H1 (cell line): Measurements from ENCODE around the gene CAPZA2. TPM values are rescaled to one million over a fixed set of nuclear protein-coding genes. Genes with fewer than 3 reads are reported as not detected.

ENCODE experiments used
- CTCF ChIA-PET: fragments of 300-600 bp; sonication (Branson Sonifier 250); formaldehyde crosslinking; loops from one replicate; lab custom pipeline; 2021; ENCODE audit not compliant: partially characterized antibody; lab: Charles Lee
- POLR2A ChIA-PET: fragments of 300-600 bp; sonication (Branson Sonifier 250); formaldehyde crosslinking; loops from one replicate; lab custom pipeline; 2021; ENCODE audit warnings: inconsistent platforms; ENCODE audit not compliant: partially characterized antibody; lab: Charles Lee
- DNase-seq, 2 experiments: peaks; one replicate each; pipeline versions ENCODE4 v3.0.0 to v3.0.0-alpha.2; 2010 to 2022; ENCODE audit warnings: low spot score in 2 of 2, low read depth in 1 of 2, mixed read lengths in 1 of 2
- FAIRE-seq: peaks from 2 replicates; lab custom pipeline; 2011; peaks lifted over from hg19 to GRCh38; lab: Jason Lieb, UNC
- H2AFZ ChIP-seq: 2 replicates; pipeline ENCODE4 v1.8.1; 2012; ENCODE audit warnings: low read length, inconsistent platforms
- H2AK5ac ChIP-seq: 2 replicates; pipeline ENCODE4 v1.6.1; 2013; ENCODE audit warnings: low read depth, low read length
- H2BK120ac ChIP-seq: replicated peaks from 2 replicates; pipeline ENCODE3; 2013; ENCODE audit warnings: low read depth, low read length, inconsistent platforms
- H2BK12ac ChIP-seq: 2 replicates; pipeline ENCODE4 v1.6.1; 2013; ENCODE audit warnings: low read depth, low read length
- H2BK15ac ChIP-seq: 2 replicates; pipeline ENCODE4 v1.6.1; 2013; ENCODE audit warnings: low read length
- H2BK20ac ChIP-seq: 2 replicates; pipeline ENCODE4 v1.6.1; 2013; ENCODE audit warnings: low read length
- H2BK5ac ChIP-seq: 2 replicates; pipeline ENCODE4 v1.6.1; 2013; ENCODE audit warnings: low read depth, low read length
- H3K14ac ChIP-seq: 2 replicates; pipeline ENCODE4 v1.6.1; 2013; ENCODE audit warnings: inconsistent platforms; ENCODE audit not compliant: insufficient read length
- H3K18ac ChIP-seq: 2 replicates; pipeline ENCODE4 v1.6.1; 2013; ENCODE audit warnings: low read length; ENCODE audit errors: extremely low read depth
- H3K23ac ChIP-seq: 2 replicates; pipeline ENCODE4 v1.6.1; 2013; ENCODE audit warnings: inconsistent platforms; ENCODE audit not compliant: insufficient read length
- H3K23me2 ChIP-seq: 2 replicates; pipeline ENCODE4 v1.6.1; 2013; ENCODE audit warnings: low read depth, low read length
- H3K27ac ChIP-seq: 2 replicates; pipeline ENCODE4 v1.6.1; 2011; ENCODE audit warnings: low read depth, low read length, inconsistent platforms
- H3K27me3 ChIP-seq, 4 experiments: replicated peaks in 1 of 4; 1 replicate in 1 of 4; 2 replicates in 3 of 4; pipeline versions ENCODE4 v1.6.1 to v1.8.1; 2011 to 2013; ENCODE audit warnings: low read length in 3 of 4, mild to moderate bottlenecking in 3 of 4, inconsistent platforms in 2 of 4, mixed read lengths in 2 of 4, moderate library complexity in 1 of 4; ENCODE audit not compliant: control insufficient read depth in 3 of 4, insufficient read depth in 3 of 4; ENCODE audit errors: extremely low read depth in 1 of 4
- H3K36me3 ChIP-seq, 4 experiments: 2 replicates each; pipeline versions ENCODE4 v1.6.1 to v1.8.1; 2011 to 2013; ENCODE audit warnings: mild to moderate bottlenecking in 4 of 4, low read length in 3 of 4, moderate library complexity in 2 of 4, control low read depth in 1 of 4, inconsistent platforms in 1 of 4; ENCODE audit not compliant: insufficient read depth in 4 of 4, control insufficient read depth in 2 of 4
- H3K4ac ChIP-seq: replicated peaks from 2 replicates; pipeline ENCODE3; 2013; ENCODE audit warnings: low read length, low read depth, mixed read lengths, inconsistent platforms; ENCODE audit not compliant: insufficient read length
- H3K4me1 ChIP-seq, 4 experiments: replicated peaks in 1 of 4; 1 replicate in 1 of 4; 2 replicates in 3 of 4; pipeline versions ENCODE4 v1.6.1 to v1.8.1; 2011 to 2013; ENCODE audit warnings: low read length in 3 of 4, inconsistent platforms in 2 of 4, mixed read lengths in 1 of 4; ENCODE audit not compliant: insufficient read depth in 4 of 4, control insufficient read depth in 3 of 4
- H3K4me2 ChIP-seq, 2 experiments: 2 replicates each; pipeline versions ENCODE4 v1.6.1 to v1.8.1; 2011 to 2013; ENCODE audit warnings: low read depth in 2 of 2, low read length in 2 of 2, control low read depth in 1 of 2, inconsistent platforms in 1 of 2, mild to moderate bottlenecking in 1 of 2; ENCODE audit not compliant: insufficient read depth in 1 of 2
- H3K4me3 ChIP-seq, 4 experiments: fragments of 200-600, 300-600 bp in 1 of 4; sonication (generic), shearing (Covaris generic), sonication (Bioruptor Twin) in 1 of 4; 2 replicates each; pipeline versions ENCODE4 v1.5.1 to v1.8.1; 2011 to 2016; ENCODE audit warnings: low read length in 4 of 4, low read depth in 3 of 4, control low read depth in 2 of 4, inconsistent platforms in 2 of 4, mild to moderate bottlenecking in 2 of 4, mixed read lengths in 1 of 4, moderate library complexity in 1 of 4; ENCODE audit not compliant: insufficient read depth in 2 of 4; ENCODE audit errors: extremely low read depth in 1 of 4
- H3K56ac ChIP-seq: replicated peaks from 2 replicates; pipeline ENCODE3; 2013; ENCODE audit warnings: low read depth, mild to moderate bottlenecking, mixed read lengths, low read length, inconsistent platforms; ENCODE audit not compliant: insufficient read length
- H3K79me1 ChIP-seq: 2 replicates; pipeline ENCODE4 v1.6.1; 2013; ENCODE audit warnings: low read depth, low read length, control low read depth
- H3K79me2 ChIP-seq, 2 experiments: 2 replicates each; pipeline versions ENCODE4 v1.6.1 to v1.8.1; 2012 to 2013; ENCODE audit warnings: low read length in 2 of 2, mild to moderate bottlenecking in 2 of 2, inconsistent platforms in 1 of 2; ENCODE audit not compliant: insufficient read depth in 2 of 2, control insufficient read depth in 1 of 2
- H3K9ac ChIP-seq, 4 experiments: replicated peaks in 1 of 4; 1 replicate in 1 of 4; 2 replicates in 3 of 4; pipeline versions ENCODE4 v1.6.1 to v1.8.1; 2011 to 2013; ENCODE audit warnings: low read depth in 3 of 4, low read length in 3 of 4, control low read depth in 2 of 4, mild to moderate bottlenecking in 2 of 4, moderate library complexity in 2 of 4, inconsistent platforms in 1 of 4; ENCODE audit errors: extremely low read depth in 1 of 4
- H3K9me3 ChIP-seq, 2 experiments: 2 replicates each; pipeline versions ENCODE4 v1.6.1 to v1.8.1; 2012 to 2013; ENCODE audit warnings: mild to moderate bottlenecking in 2 of 2, moderate library complexity in 2 of 2, control low read depth in 1 of 2, inconsistent platforms in 1 of 2, low read depth in 1 of 2, low read length in 1 of 2, mixed read lengths in 1 of 2; ENCODE audit not compliant: insufficient read depth in 2 of 2
- H4K20me1 ChIP-seq, 2 experiments: replicated peaks in 1 of 2; 2 replicates each; pipeline versions ENCODE3 to v1.8.1; 2011 to 2013; ENCODE audit warnings: inconsistent platforms in 2 of 2, low read length in 2 of 2, mild to moderate bottlenecking in 1 of 2; ENCODE audit not compliant: insufficient read depth in 2 of 2, control insufficient read depth in 1 of 2
- H4K5ac ChIP-seq: 2 replicates; pipeline ENCODE4 v1.6.1; 2013; ENCODE audit warnings: low read length, low read depth, mixed read lengths, inconsistent platforms; ENCODE audit not compliant: insufficient read length
- H4K8ac ChIP-seq: 2 replicates; pipeline ENCODE4 v1.8.0; 2013; ENCODE audit warnings: mild to moderate bottlenecking, moderate library complexity, low read length, inconsistent platforms; ENCODE audit not compliant: insufficient read depth; ENCODE audit errors: extremely low read depth
- H4K91ac ChIP-seq: replicated peaks from 2 replicates; pipeline ENCODE3; 2013; ENCODE audit warnings: low read length, mixed read lengths, inconsistent platforms; ENCODE audit not compliant: insufficient read length
- CTCF ChIP-seq, 3 experiments: IDR thresholded peaks; 1 replicate in 2 of 3; 2 replicates in 1 of 3; pipeline versions ENCODE4 v1.5.1 to v1.6.1; 2011; ENCODE audit warnings: low read length in 3 of 3, mild to moderate bottlenecking in 3 of 3, inconsistent platforms in 2 of 3, low read depth in 1 of 3, moderate library complexity in 1 of 3; ENCODE audit not compliant: insufficient read depth in 1 of 3; ENCODE audit errors: control extremely low read depth in 1 of 3
- JUN ChIP-seq: IDR thresholded peaks from 2 replicates; pipeline ENCODE4 v1.6.1; 2011; ENCODE audit warnings: low read depth, mild to moderate bottlenecking, improper control_type of control experiment, low read length
- KDM1A ChIP-seq: fragments of 200-600, 300-600 bp; sonication (generic); IDR thresholded peaks from 2 replicates; pipeline ENCODE4 v1.7.1; 2016; ENCODE audit warnings: mild to moderate bottlenecking, low read length, borderline replicate concordance
- KDM5A ChIP-seq: fragments of 200-600 bp; IDR thresholded peaks from 2 replicates; pipeline ENCODE4 v1.7.1; 2012; ENCODE audit warnings: mild to moderate bottlenecking, low read length, inconsistent platforms, mixed read lengths
- MAFK ChIP-seq: IDR thresholded peaks from 2 replicates; pipeline ENCODE4 v1.6.1; 2012; ENCODE audit warnings: low read depth, mild to moderate bottlenecking, improper control_type of control experiment, low read length
- NRF1 ChIP-seq: IDR thresholded peaks from 2 replicates; pipeline ENCODE4 v1.6.1; 2011; ENCODE audit warnings: mild to moderate bottlenecking, low read depth, low read length, improper control_type of control experiment
- RFX5 ChIP-seq: IDR thresholded peaks from 2 replicates; pipeline ENCODE4 v1.6.1; 2011; ENCODE audit warnings: low read depth, low read length, improper control_type of control experiment, borderline replicate concordance
- SUZ12 ChIP-seq: fragments of 200-600 bp; sonication (generic); IDR thresholded peaks from 2 replicates; pipeline ENCODE4 v1.6.1; 2012; ENCODE audit warnings: mild to moderate bottlenecking, inconsistent platforms, low read length, moderate library complexity, mixed read lengths
- TCF12 ChIP-seq: IDR thresholded peaks from 2 replicates; pipeline ENCODE4 v1.6.1; 2011; ENCODE audit warnings: low read depth, mild to moderate bottlenecking, low read length
- whole genome bisulfite sequencing, 2 experiments: shearing (Covaris generic) in 1 of 2; methylation state at CpG; one replicate each; pipeline versions ENCODE4 v1.1.6 to v1.1.7; 2013 to 2015; ENCODE audit warnings: low lambda C conversion rate in 2 of 2, mixed read lengths in 2 of 2, inconsistent platforms in 1 of 2, low coverage in 1 of 2, missing lambda C conversion rate in 1 of 2; ENCODE audit not compliant: insufficient replicate concordance in 2 of 2, insufficient coverage in 1 of 2, insufficient read length in 1 of 2; ENCODE audit errors: extremely low coverage in 1 of 2, missing lambda C conversion rate in 1 of 2; 5-methylcytosine and 5-hydroxymethylcytosine counted together
- polyA plus RNA-seq, 7 experiments: library from polyadenylated mRNA; depleted of rRNA in 3 of 7; stranded (reverse) in 5 of 7; unstranded in 2 of 7; fragments of >200 nt in 5 of 7; fragments of 200-250 nt in 2 of 7; gene quantifications; 1 replicate in 5 of 7; 2 replicates in 1 of 7; 4 replicates in 1 of 7; pipeline versions ENCODE4 v1.2.1 to v1.2.3, GENCODE V29; 2011 to 2013; ENCODE audit warnings: missing spikeins in 2 of 7, mixed read lengths in 2 of 7
- total RNA-seq: library from RNA; stranded (reverse); fragmentation: NEBNext Ultra II Directional; extraction: Animal tissue kit (Norgen Biotek cat#: 25700); gene quantifications from 2 replicates; pipeline ENCODE4 v1.2.1, GENCODE V29; 2021

Gene CAPZA2
- total and polyA plus RNA-seq, 2 of the 8 experiments (the other 6 are each of a cell fraction or from before 2014, with no cell fraction given) = 33.2 to 145 TPM

- H2AFZ ChIP-seq = no peak overlapping the region
- H3K14ac ChIP-seq = no peak overlapping the region
- WGBS, 2 experiments = 97% methylated on average over 4 of the region's 4 CpGs; no CpG with 5 or more reads in 1 of the 2 experiments
- H4K20me1 ChIP-seq = no peaks in the 10 kb centered on the region
- TF ChIP-seq KDM1A (no peak), CTCF (IDR thresholded peaks at IDR 0.05; ENCODE audit: control extremely low read depth in 1 of 3, insufficient read depth in 1 of 3, low read depth in 1 of 3, low read length in 3 of 3) (no peak), MAFK (no peak), JUN (no peak), TCF12 (no peak), SUZ12 (no peak), KDM5A (no peak), RFX5 (no peak), NRF1 (no peak)
- no peak overlapping the region for H3K4ac ChIP-seq
- H3K27me3 ChIP-seq = no peaks in the 10 kb centered on the region
- H4K8ac ChIP-seq = no peak overlapping the region
- H2BK12ac ChIP-seq = no peak overlapping the region
- no peak overlapping the region for H4K91ac ChIP-seq
- no peaks in the 10 kb centered on the region for H3K9me3 ChIP-seq
- H3K56ac ChIP-seq = no peak overlapping the region
- no peak overlapping the region for H2AK5ac ChIP-seq
- no peak overlapping the region for H3K23ac ChIP-seq
- H3K4me2 ChIP-seq = no peak overlapping the region
- no peak overlapping the region for H2BK5ac ChIP-seq
- ChIA-PET CTCF (interaction anchor here (1.3 kb wide), 1 partner anchor 88 kb away, joined by 4 read pairs; no protein-coding TSS in a partner anchor), POLR2A (interaction anchor here (1.4 kb wide), 1 partner anchor 14 kb away, joined by 3 read pairs; no protein-coding TSS in a partner anchor)
- no peak overlapping the region for H4K5ac ChIP-seq
- no peaks in the 10 kb centered on the region for H3K79me1 ChIP-seq
- no peaks in the 10 kb centered on the region for H3K4me1 ChIP-seq
- H2BK20ac ChIP-seq = no peak overlapping the region
- H3K23me2 ChIP-seq = no peaks in the 10 kb centered on the region
- DNase-seq (no peak), FAIRE-seq (no peak)
- no peak overlapping the region for H3K4me3 ChIP-seq
- peaks cover 0 to 30% (median 2%) of the 10 kb centered on the region in 4 experiments; a peak in 3 of 8 replicates for H3K36me3 ChIP-seq
- H3K18ac ChIP-seq = no peak overlapping the region
- H3K27ac ChIP-seq = no peak overlapping the region
- H2BK15ac ChIP-seq = no peak overlapping the region
- no peak overlapping the region for H2BK120ac ChIP-seq
- H3K9ac ChIP-seq = no peak overlapping the region
- H3K79me2 ChIP-seq = peaks cover 0 to 2% of the 10 kb centered on the region in 2 experiments; a peak in 1 of 4 replicates
Measured at GRCh38 chr7:116897661-116898060, 35.3 kb downstream of the CAPZA2 start.
